Measurements from ENCODE around the gene SKOR2.

- no peak for TF ChIP-seq REST (IDR thresholded peaks at IDR 0.05; ENCODE audit: insufficient replicate concordance, low read depth)
- TF ChIP-seq CTCF (IDR thresholded peaks at IDR 0.05; ENCODE audit: insufficient read depth, low read length) = no peak
- no peak for TF ChIP-seq POLR2AphosphoS5 (IDR thresholded peaks at IDR 0.05; ENCODE audit: low read depth)
Observed at GRCh38 chr18:47264308-47264700, 12.8 kb upstream of the SKOR2 start.

All from HL-60 (cell line).